Astrocyte (in vitro differentiated cells and primary cell): ENCODE measurements around the gene PPM1H. TPM values are rescaled to one million over a fixed set of nuclear protein-coding genes. Genes with fewer than 3 reads are reported as not detected.

Experiments used
- DNase-seq: peaks from one replicate; pipeline ENCODE4 v3.0.0-alpha.2; 2010; ENCODE audit warnings: low read depth
- FAIRE-seq: peaks from 2 replicates; lab custom pipeline; 2011; peaks lifted over from hg19 to GRCh38; lab: Jason Lieb, UNC
- H2AFZ ChIP-seq: 2 replicates; pipeline ENCODE4 v1.6.0; 2012; ENCODE audit warnings: low read depth, low read length, inconsistent platforms
- H3K27ac ChIP-seq: 2 replicates; pipeline ENCODE4 v1.5.1; 2011; ENCODE audit warnings: low read depth, low read length, inconsistent platforms
- H3K27me3 ChIP-seq: 2 replicates; pipeline ENCODE4 v1.6.0; 2011; ENCODE audit warnings: low read length, inconsistent platforms; ENCODE audit not compliant: insufficient read depth
- H3K36me3 ChIP-seq: 2 replicates; pipeline ENCODE4 v1.5.1; 2011; ENCODE audit warnings: low read length, inconsistent platforms; ENCODE audit not compliant: insufficient read depth
- H3K4me1 ChIP-seq: 2 replicates; pipeline ENCODE4 v1.5.1; 2011; ENCODE audit warnings: low read length, inconsistent platforms; ENCODE audit not compliant: insufficient read depth
- H3K4me2 ChIP-seq: 2 replicates; pipeline ENCODE4 v1.6.0; 2012; ENCODE audit warnings: low read length, inconsistent platforms
- H3K4me3 ChIP-seq: 2 replicates; pipeline ENCODE4 v1.5.1; 2011; ENCODE audit warnings: low read depth, mild to moderate bottlenecking, low read length, inconsistent platforms; ENCODE audit not compliant: insufficient read depth
- H3K79me2 ChIP-seq: 2 replicates; pipeline ENCODE4 v1.6.0; 2012; ENCODE audit warnings: mild to moderate bottlenecking, low read length, inconsistent platforms; ENCODE audit not compliant: insufficient read depth
- H3K9ac ChIP-seq: 2 replicates; pipeline ENCODE4 v1.6.0; 2012; ENCODE audit warnings: mild to moderate bottlenecking, low read length, inconsistent platforms
- H3K9me3 ChIP-seq: 2 replicates; pipeline ENCODE4 v1.5.1; 2012; ENCODE audit warnings: low read depth, mild to moderate bottlenecking, low read length, inconsistent platforms; ENCODE audit not compliant: insufficient read depth
- H4K20me1 ChIP-seq: 2 replicates; pipeline ENCODE4 v1.6.0; 2012; ENCODE audit warnings: low read length, inconsistent platforms; ENCODE audit not compliant: insufficient read depth
- H3K27ac Mint-ChIP-seq: one replicate; pipeline ENCODE4 v1.8.0; 2021; ENCODE audit warnings: mild to moderate bottlenecking, mixed read lengths; ENCODE audit not compliant: unreplicated experiment
- H3K27me3 Mint-ChIP-seq: one replicate; pipeline ENCODE4 v1.8.0; 2021; ENCODE audit warnings: low read depth, mixed read lengths; ENCODE audit not compliant: unreplicated experiment
- H3K36me3 Mint-ChIP-seq: one replicate; pipeline ENCODE4 v1.8.0; 2021; ENCODE audit warnings: low read depth, mixed read lengths; ENCODE audit not compliant: unreplicated experiment
- H3K4me1 Mint-ChIP-seq: one replicate; pipeline ENCODE4 v1.8.0; 2021; ENCODE audit warnings: low read depth, mixed read lengths; ENCODE audit not compliant: unreplicated experiment
- H3K4me3 Mint-ChIP-seq: one replicate; pipeline ENCODE4 v1.8.0; 2021; ENCODE audit warnings: mild to moderate bottlenecking, moderate library complexity, mixed read lengths; ENCODE audit not compliant: unreplicated experiment
- H3K9me3 Mint-ChIP-seq: one replicate; pipeline ENCODE4 v1.8.0; 2021; ENCODE audit warnings: mild to moderate bottlenecking, mixed read lengths; ENCODE audit not compliant: unreplicated experiment
- EZH2 ChIP-seq: IDR thresholded peaks from 2 replicates; pipeline ENCODE4 v1.6.1; 2012; ENCODE audit warnings: mild to moderate bottlenecking, low read length, inconsistent platforms; ENCODE audit not compliant: insufficient read depth
- total RNA-seq: library from RNA; stranded (reverse); gene quantifications from 2 replicates; pipeline ENCODE4 v1.2.1, GENCODE V29; 2021
- TF ChIP-seq, protein P1 (sequence below): IDR thresholded peaks from 2 replicates; pipeline ENCODE4 v1.5.1; 2011; ENCODE audit warnings: low read depth, mild to moderate bottlenecking, inconsistent platforms, low read length, moderate library complexity; ENCODE audit not compliant: insufficient read depth

Gene PPM1H
- total RNA-seq, 1 donor from 2014 or later: 7.8 TPM

DNA sequence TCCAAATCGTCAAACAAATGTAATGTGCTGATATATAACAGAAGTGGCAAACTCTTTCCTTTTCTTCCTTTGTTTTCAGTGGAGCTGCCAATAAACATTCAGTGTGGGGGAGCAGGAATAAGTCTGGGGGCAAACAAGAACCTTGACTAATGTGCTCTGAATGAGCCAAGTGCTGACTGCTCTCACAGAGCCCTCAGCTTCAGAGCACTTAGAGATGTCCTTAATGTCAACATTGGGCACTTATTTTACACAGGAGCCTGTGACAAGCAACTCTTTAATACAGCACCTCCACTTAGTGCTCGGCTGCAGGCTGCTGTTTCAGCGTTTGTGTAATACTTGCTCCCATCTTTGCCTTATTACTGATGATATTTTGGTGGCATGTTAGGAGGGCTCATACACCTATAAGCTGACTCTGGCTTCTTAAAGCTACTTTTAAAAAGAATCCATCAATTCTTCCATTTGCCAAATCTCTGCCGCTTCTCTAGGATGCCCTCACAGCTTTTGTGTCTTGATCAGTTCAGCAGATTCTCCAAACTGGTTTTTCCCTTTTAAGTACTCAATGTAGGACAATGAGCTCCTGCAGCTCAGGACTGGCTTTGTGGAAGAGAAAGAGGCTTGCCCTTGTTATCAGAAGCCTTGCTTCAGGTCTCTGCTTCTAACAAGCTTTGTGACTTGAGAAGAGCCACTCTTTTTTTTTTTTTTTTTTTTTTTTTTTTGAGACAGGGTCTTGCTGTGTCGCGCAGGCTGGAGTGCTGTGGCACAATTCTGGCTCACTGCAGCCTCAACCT, 261.7 kb downstream of the PPM1H start:
- Mint-ChIP-seq H3K27ac (no peak overlapping the region), H3K27me3 (no peaks in the 10 kb centered on the region), H3K9me3 (peaks cover 6% of the 10 kb centered on the region), H3K4me1 (no peaks in the 10 kb centered on the region), H3K36me3 (peaks cover 8% of the 10 kb centered on the region), H3K4me3 (no peak overlapping the region)
- Histone ChIP-seq H2AFZ (no peak overlapping the region), H3K4me1 (no peaks in the 10 kb centered on the region), H4K20me1 (no peaks in the 10 kb centered on the region), H3K4me2 (no peak overlapping the region), H3K4me3 (no peak overlapping the region), H3K9ac (no peak overlapping the region), H3K79me2 (no peaks in the 10 kb centered on the region), H3K27ac (no peak overlapping the region), H3K36me3 (no peaks in the 10 kb centered on the region), H3K9me3 (peaks cover 16% of the 10 kb centered on the region), H3K27me3 (no peaks in the 10 kb centered on the region)
- FAIRE-seq: no peak
- TF ChIP-seq, protein P1, sequence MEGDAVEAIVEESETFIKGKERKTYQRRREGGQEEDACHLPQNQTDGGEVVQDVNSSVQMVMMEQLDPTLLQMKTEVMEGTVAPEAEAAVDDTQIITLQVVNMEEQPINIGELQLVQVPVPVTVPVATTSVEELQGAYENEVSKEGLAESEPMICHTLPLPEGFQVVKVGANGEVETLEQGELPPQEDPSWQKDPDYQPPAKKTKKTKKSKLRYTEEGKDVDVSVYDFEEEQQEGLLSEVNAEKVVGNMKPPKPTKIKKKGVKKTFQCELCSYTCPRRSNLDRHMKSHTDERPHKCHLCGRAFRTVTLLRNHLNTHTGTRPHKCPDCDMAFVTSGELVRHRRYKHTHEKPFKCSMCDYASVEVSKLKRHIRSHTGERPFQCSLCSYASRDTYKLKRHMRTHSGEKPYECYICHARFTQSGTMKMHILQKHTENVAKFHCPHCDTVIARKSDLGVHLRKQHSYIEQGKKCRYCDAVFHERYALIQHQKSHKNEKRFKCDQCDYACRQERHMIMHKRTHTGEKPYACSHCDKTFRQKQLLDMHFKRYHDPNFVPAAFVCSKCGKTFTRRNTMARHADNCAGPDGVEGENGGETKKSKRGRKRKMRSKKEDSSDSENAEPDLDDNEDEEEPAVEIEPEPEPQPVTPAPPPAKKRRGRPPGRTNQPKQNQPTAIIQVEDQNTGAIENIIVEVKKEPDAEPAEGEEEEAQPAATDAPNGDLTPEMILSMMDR: no peak
- TF ChIP-seq EZH2: no peak
- no peak for DNase-seq

DNA sequence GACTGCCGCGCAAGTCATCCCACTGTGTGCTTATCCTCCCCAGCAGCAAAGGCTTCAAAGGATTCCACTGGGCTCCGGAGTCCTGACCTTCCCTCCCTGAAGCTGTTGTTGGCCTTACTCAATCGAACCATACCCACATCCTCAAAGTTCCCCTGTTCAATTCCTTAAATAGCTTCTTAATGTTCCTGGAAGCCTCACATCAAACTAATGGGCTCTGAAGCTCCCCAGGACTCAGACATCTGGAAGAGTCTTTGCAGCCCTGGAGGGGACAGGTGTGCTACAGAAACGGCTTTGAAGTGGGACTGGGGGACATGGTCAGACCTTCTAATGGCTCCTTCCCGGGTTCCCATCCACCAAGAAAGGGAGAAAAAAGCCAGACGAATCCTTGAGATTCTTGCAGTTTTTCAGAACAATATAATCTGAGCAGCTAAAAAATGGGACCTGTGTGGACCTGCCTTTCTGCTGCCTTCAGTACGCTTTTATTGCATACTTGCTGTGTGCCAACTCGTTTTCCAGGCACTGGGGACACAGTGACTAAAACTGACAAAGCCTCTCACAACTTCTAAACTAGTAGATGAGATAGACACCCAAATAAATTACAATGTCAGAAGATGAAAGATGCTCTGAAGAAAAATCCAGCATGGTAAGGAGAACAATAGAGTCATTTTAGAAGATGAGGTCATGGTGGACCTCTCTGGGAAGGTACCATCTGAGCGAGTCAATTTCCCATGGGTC, 263.8 kb downstream of the PPM1H start:
- no peak for FAIRE-seq
- no peaks in the 10 kb centered on the region for H4K20me1 ChIP-seq
- peaks cover 2% of the 10 kb centered on the region for H3K9me3 ChIP-seq
- H3K36me3 Mint-ChIP-seq: peaks cover 6% of the 10 kb centered on the region
- H3K27ac ChIP-seq: no peak overlapping the region
- no peaks in the 10 kb centered on the region for H3K36me3 ChIP-seq
- no peaks in the 10 kb centered on the region for H3K9me3 Mint-ChIP-seq
- H3K4me3 ChIP-seq: no peak overlapping the region
- no peak for TF ChIP-seq EZH2
- TF ChIP-seq, protein P1: no peak
- H2AFZ ChIP-seq: no peak overlapping the region
- H3K27me3 Mint-ChIP-seq: no peaks in the 10 kb centered on the region
- no peaks in the 10 kb centered on the region for H3K27me3 ChIP-seq
- no peak overlapping the region for H3K4me2 ChIP-seq
- no peaks in the 10 kb centered on the region for H3K79me2 ChIP-seq
- no peak overlapping the region for H3K9ac ChIP-seq
- no peaks in the 10 kb centered on the region for H3K4me1 ChIP-seq
- H3K4me3 Mint-ChIP-seq: no peak overlapping the region
- DNase-seq: no peak
- H3K27ac Mint-ChIP-seq: no peak overlapping the region
- no peaks in the 10 kb centered on the region for H3K4me1 Mint-ChIP-seq
